ENCODE data around the gene ANHX.

Gene ANHX

GRCh38 chr12:133227281-133227852 is 8.3 kb downstream of the ANHX start:
- Histone ChIP-seq H3K4me3 (ENCODE audit: low read depth in 1 of 2, low read length in 2 of 2) (no peak overlapping the region), H3K9ac (ENCODE audit: low read length) (no peak overlapping the region), H3K4me1 (ENCODE audit: insufficient read depth, low read length) (no peaks in the 10 kb centered on the region), H3K9me3 (ENCODE audit: low read length) (no peaks in the 10 kb centered on the region), H3K36me3 (ENCODE audit: insufficient read depth, low read length) (no peaks in the 10 kb centered on the region), H3K27me3 (ENCODE audit: control insufficient read depth in 1 of 2, insufficient read depth in 2 of 2, low read length in 2 of 2) (no peaks in the 10 kb centered on the region), H3K27ac (ENCODE audit: low read depth, low read length) (no peak overlapping the region)

DNA sequence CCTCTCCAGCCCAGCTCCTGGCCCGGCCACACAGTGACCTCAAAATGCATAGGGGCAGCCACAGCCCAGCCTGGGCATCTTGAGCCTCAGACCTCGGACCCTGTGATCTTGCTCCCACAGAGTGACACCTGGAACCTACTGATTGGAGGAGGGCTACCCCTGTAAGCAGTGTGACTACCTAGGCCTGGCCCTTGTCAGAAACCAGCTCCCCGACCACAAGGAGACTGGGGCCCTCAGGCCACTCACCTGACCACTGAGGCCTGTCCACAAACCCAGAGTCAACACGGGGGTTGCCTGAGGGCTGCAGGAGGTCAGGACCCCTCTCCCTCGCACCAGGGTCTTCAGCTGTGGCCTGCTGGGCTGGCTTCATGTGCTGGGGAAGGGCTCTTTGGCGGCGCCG is 9.0 kb downstream of the ANHX start:
- no peak overlapping the region for H3K27ac ChIP-seq (ENCODE audit: low read depth, low read length)
- no peaks in the 10 kb centered on the region for H3K27me3 ChIP-seq (ENCODE audit: control insufficient read depth in 1 of 2, insufficient read depth in 2 of 2, low read length in 2 of 2)
- H3K9me3 ChIP-seq (ENCODE audit: low read length), result no peaks in the 10 kb centered on the region
- H3K9ac ChIP-seq (ENCODE audit: low read length), result no peak overlapping the region
- no peak overlapping the region for H3K4me3 ChIP-seq (ENCODE audit: low read depth in 1 of 2, low read length in 2 of 2)
- no peaks in the 10 kb centered on the region for H3K4me1 ChIP-seq (ENCODE audit: insufficient read depth, low read length)
- no peaks in the 10 kb centered on the region for H3K36me3 ChIP-seq (ENCODE audit: insufficient read depth, low read length)

- H3K9ac ChIP-seq (ENCODE audit: low read length), result no peak overlapping the region
- H3K4me3 ChIP-seq (ENCODE audit: low read depth in 1 of 2, low read length in 2 of 2), result no peak overlapping the region
- H3K9me3 ChIP-seq (ENCODE audit: low read length), result no peaks in the 10 kb centered on the region
- no peaks in the 10 kb centered on the region for H3K36me3 ChIP-seq (ENCODE audit: insufficient read depth, low read length)
- no peaks in the 10 kb centered on the region for H3K4me1 ChIP-seq (ENCODE audit: insufficient read depth, low read length)
- no peak overlapping the region for H3K27ac ChIP-seq (ENCODE audit: low read depth, low read length)
- no peaks in the 10 kb centered on the region for H3K27me3 ChIP-seq (ENCODE audit: control insufficient read depth in 1 of 2, insufficient read depth in 2 of 2, low read length in 2 of 2)
Measured at GRCh38 chr12:133225527-133225926, 10.2 kb downstream of the ANHX start.

DNA sequence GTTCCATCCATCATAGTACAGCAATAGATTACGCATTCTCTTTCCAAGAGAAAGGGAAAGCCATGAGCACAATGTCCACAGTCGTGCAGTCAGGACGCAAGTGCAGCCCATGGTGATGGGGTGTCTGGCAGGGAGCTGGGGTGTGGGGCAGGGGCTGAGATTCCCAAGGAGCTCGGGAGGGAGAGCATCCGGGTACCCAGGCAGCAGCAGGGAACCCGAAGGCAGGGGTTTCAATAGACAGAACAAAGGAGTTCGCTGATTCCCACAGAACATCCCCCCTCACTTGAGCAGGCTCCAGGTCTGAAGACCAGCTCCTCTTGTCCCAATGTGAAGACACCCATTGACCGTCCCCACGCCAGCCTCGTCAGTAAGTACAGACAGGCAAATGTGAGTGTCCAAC is 13.5 kb downstream of the ANHX start:
- Histone ChIP-seq H3K9ac (ENCODE audit: low read length) (no peak overlapping the region), H3K4me3 (ENCODE audit: low read depth in 1 of 2, low read length in 2 of 2) (no peak overlapping the region), H3K36me3 (ENCODE audit: insufficient read depth, low read length) (no peaks in the 10 kb centered on the region), H3K4me1 (ENCODE audit: insufficient read depth, low read length) (no peaks in the 10 kb centered on the region), H3K27me3 (ENCODE audit: control insufficient read depth in 1 of 2, insufficient read depth in 2 of 2, low read length in 2 of 2) (no peaks in the 10 kb centered on the region), H3K27ac (ENCODE audit: low read depth, low read length) (no peak overlapping the region), H3K9me3 (ENCODE audit: low read length) (no peaks in the 10 kb centered on the region)

DNA sequence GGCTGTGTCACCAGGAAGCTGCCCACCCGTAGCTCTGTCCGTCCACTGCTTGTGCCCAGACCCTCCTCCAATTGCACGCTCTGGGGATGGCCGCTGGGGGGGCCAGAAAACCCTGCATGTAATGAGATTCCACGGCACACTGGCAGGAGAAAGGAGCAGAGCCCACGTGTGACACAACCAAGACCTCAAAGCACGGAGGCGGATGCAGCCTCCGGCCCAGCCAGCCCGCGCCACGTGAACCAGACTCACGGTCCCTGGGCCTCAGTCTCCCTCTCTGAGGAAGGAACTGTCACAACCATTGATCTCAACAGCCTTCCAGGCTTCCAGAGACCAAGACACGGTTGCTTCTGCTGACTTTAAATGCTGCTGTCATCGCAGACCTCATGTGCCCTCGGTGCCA is 14.4 kb downstream of the ANHX start:
- H3K27me3 ChIP-seq (ENCODE audit: control insufficient read depth in 1 of 2, insufficient read depth in 2 of 2, low read length in 2 of 2), result no peaks in the 10 kb centered on the region
- H3K36me3 ChIP-seq (ENCODE audit: insufficient read depth, low read length), result no peaks in the 10 kb centered on the region
- H3K4me1 ChIP-seq (ENCODE audit: insufficient read depth, low read length), result no peaks in the 10 kb centered on the region
- peaks cover 5% of the 10 kb centered on the region for H3K9me3 ChIP-seq (ENCODE audit: low read length)
- H3K4me3 ChIP-seq (ENCODE audit: low read depth in 1 of 2, low read length in 2 of 2), result no peak overlapping the region
- H3K9ac ChIP-seq (ENCODE audit: low read length), result no peak overlapping the region
- H3K27ac ChIP-seq (ENCODE audit: low read depth, low read length), result no peak overlapping the region

- Histone ChIP-seq H3K4me3 (ENCODE audit: low read depth in 1 of 2, low read length in 2 of 2) (no peak overlapping the region), H3K9me3 (ENCODE audit: low read length) (peaks cover 10% of the 10 kb centered on the region), H3K27ac (ENCODE audit: low read depth, low read length) (no peak overlapping the region), H3K9ac (ENCODE audit: low read length) (no peak overlapping the region), H3K27me3 (ENCODE audit: control insufficient read depth in 1 of 2, insufficient read depth in 2 of 2, low read length in 2 of 2) (no peaks in the 10 kb centered on the region), H3K36me3 (ENCODE audit: insufficient read depth, low read length) (no peaks in the 10 kb centered on the region), H3K4me1 (ENCODE audit: insufficient read depth, low read length) (no peaks in the 10 kb centered on the region)
Measured at GRCh38 chr12:133220521-133220920, 15.2 kb downstream of the ANHX start.

DNA sequence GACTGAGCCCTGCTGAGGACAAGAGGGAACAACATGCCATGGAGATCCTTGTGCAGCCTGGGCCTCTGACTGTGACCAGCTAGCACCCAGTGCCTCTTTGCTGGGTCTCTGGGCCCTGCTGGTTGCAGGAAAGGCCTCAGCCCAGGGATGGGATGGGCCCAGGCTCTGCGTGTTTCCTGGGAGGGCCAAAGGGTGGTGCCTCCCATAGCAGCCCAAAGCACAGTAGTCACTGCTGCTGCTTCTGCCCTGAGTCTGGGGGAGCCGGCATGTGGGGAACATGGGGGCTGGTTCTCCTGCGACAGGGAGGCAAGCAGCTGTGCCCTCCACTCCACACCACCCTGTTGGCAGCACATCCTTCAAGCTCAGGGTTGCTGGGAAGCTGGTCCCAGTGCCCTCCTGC is 18.5 kb downstream of the ANHX start:
- Histone ChIP-seq H3K36me3 (ENCODE audit: insufficient read depth, low read length) (no peaks in the 10 kb centered on the region), H3K27me3 (ENCODE audit: control insufficient read depth in 1 of 2, insufficient read depth in 2 of 2, low read length in 2 of 2) (no peaks in the 10 kb centered on the region), H3K9me3 (ENCODE audit: low read length) (peaks cover 22% of the 10 kb centered on the region), H3K4me3 (ENCODE audit: low read depth in 1 of 2, low read length in 2 of 2) (no peak overlapping the region), H3K27ac (ENCODE audit: low read depth, low read length) (no peak overlapping the region), H3K9ac (ENCODE audit: low read length) (no peak overlapping the region), H3K4me1 (ENCODE audit: insufficient read depth, low read length) (no peaks in the 10 kb centered on the region)

- Histone ChIP-seq H3K9ac (ENCODE audit: low read length) (no peak overlapping the region), H3K4me3 (ENCODE audit: low read depth in 1 of 2, low read length in 2 of 2) (no peak overlapping the region), H3K4me1 (ENCODE audit: insufficient read depth, low read length) (no peaks in the 10 kb centered on the region), H3K36me3 (ENCODE audit: insufficient read depth, low read length) (no peaks in the 10 kb centered on the region), H3K9me3 (ENCODE audit: low read length) (peaks cover 29% of the 10 kb centered on the region), H3K27ac (ENCODE audit: low read depth, low read length) (no peak overlapping the region), H3K27me3 (ENCODE audit: control insufficient read depth in 1 of 2, insufficient read depth in 2 of 2, low read length in 2 of 2) (no peaks in the 10 kb centered on the region)
Measured at GRCh38 chr12:133215724-133216123, 20.0 kb downstream of the ANHX start.

- no peak overlapping the region for H3K27ac ChIP-seq (ENCODE audit: low read depth, low read length)
- H3K27me3 ChIP-seq (ENCODE audit: control insufficient read depth in 1 of 2, insufficient read depth in 2 of 2, low read length in 2 of 2), result no peaks in the 10 kb centered on the region
- no peaks in the 10 kb centered on the region for H3K4me1 ChIP-seq (ENCODE audit: insufficient read depth, low read length)
- H3K4me3 ChIP-seq (ENCODE audit: low read depth in 1 of 2, low read length in 2 of 2), result peak overlapping the region in 1 of 2 donors; percentile 20
- no peak overlapping the region for H3K9ac ChIP-seq (ENCODE audit: low read length)
- peaks cover 69% of the 10 kb centered on the region for H3K9me3 ChIP-seq (ENCODE audit: low read length)
- peaks cover 26% of the 10 kb centered on the region for H3K36me3 ChIP-seq (ENCODE audit: insufficient read depth, low read length)
Measured at GRCh38 chr12:133206390-133206789, 29.3 kb downstream of the ANHX start.

DNA sequence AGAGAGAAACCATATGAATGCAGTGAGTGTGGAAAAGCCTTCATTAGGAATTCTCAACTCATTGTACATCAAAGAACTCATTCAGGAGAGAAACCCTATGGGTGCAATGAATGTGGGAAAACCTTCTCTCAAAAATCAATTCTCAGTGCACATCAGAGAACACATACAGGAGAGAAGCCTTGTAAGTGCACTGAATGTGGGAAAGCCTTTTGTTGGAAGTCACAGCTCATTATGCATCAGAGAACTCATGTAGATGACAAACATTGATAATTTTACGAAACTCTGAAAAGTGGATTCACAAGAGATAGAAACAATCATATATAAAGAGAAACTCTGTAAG is 31.4 kb downstream of the ANHX start:
- Histone ChIP-seq H3K36me3 (ENCODE audit: insufficient read depth, low read length) (peaks cover 37% of the 10 kb centered on the region), H3K27ac (ENCODE audit: low read depth, low read length) (no peak overlapping the region), H3K4me3 (ENCODE audit: low read depth in 1 of 2, low read length in 2 of 2) (peak overlapping the region; percentile 0 to 51), H3K9me3 (ENCODE audit: low read length) (peaks cover 65% of the 10 kb centered on the region), H3K4me1 (ENCODE audit: insufficient read depth, low read length) (no peaks in the 10 kb centered on the region), H3K9ac (ENCODE audit: low read length) (no peak overlapping the region), H3K27me3 (ENCODE audit: control insufficient read depth in 1 of 2, insufficient read depth in 2 of 2, low read length in 2 of 2) (no peaks in the 10 kb centered on the region)

DNA sequence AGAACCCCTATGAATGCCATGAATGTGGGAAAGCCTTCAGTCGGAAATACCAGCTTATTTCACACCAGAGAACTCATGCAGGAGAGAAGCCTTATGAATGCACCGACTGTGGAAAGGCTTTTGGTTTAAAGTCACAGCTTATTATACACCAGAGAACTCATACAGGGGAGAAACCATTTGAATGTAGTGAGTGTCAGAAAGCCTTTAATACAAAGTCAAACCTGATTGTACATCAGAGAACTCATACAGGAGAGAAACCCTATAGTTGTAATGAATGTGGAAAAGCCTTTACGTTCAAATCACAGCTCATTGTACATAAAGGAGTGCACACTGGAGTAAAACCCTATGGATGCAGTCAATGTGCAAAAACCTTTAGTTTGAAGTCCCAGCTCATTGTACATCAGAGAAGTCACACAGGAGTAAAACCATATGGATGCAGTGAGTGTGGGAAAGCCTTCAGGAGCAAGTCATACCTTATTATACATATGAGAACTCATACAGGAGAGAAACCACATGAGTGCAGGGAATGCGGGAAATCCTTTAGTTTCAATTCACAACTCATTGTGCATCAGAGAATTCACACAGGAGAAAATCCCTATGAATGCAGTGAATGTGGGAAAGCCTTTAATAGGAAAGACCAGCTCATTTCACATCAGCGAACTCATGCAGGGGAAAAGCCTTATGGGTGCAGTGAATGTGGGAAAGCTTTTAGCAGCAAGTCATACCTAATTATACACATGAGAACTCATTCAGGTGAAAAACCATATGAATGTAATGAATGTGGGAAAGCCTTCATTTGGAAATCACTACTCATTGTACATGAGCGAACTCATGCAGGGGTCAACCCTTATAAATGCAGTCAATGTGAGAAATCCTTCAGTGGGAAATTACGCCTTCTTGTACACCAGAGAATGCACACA is 32.1 kb downstream of the ANHX start:
- Histone ChIP-seq H3K27ac (ENCODE audit: low read depth, low read length) (no peak overlapping the region), H3K9me3 (ENCODE audit: low read length) (peaks cover 65% of the 10 kb centered on the region), H3K36me3 (ENCODE audit: insufficient read depth, low read length) (peaks cover 37% of the 10 kb centered on the region), H3K9ac (ENCODE audit: low read length) (no peak overlapping the region), H3K4me1 (ENCODE audit: insufficient read depth, low read length) (no peaks in the 10 kb centered on the region), H3K27me3 (ENCODE audit: control insufficient read depth in 1 of 2, insufficient read depth in 2 of 2, low read length in 2 of 2) (no peaks in the 10 kb centered on the region), H3K4me3 (ENCODE audit: low read depth in 1 of 2, low read length in 2 of 2) (peak overlapping the region; percentile 11 to 51)

Measured in muscle layer of colon (tissue), 2 donors.